HTR-8/SVneo (cell line): ENCODE results near the gene SLC25A51.

Source experiments
- DNase-seq: peaks from one replicate; pipeline ENCODE4 v3.0.0; 2011; ENCODE audit warnings: low spot score, mixed read lengths; ENCODE audit not compliant: insufficient read length
- FAIRE-seq: peaks from 2 replicates; lab custom pipeline; 2011; peaks lifted over from hg19 to GRCh38; lab: Jason Lieb, UNC

SLC25A51 gene

GRCh38 chr9:37903647-37904444 lies at the start of gene SLC25A51:
SLC25A51 (minus strand) TSS chr9:37904127; CDS start chr9:37888550, 15,577 bp downstream.
- FAIRE-seq: peak; percentile 95
- peak; percentile 92 for DNase-seq

- DNase-seq: no peak
- no peak for FAIRE-seq
These were observed 49.4 kb upstream of the SLC25A51 start for GRCh38 chr9:37953206-37953774.

- DNase-seq: no peak
- FAIRE-seq: no peak
These were observed 48.8 kb upstream of the SLC25A51 start for GRCh38 chr9:37952731-37953130.

- FAIRE-seq (no peak), DNase-seq (no peak)
These were observed 47.9 kb upstream of the SLC25A51 start for GRCh38 chr9:37951671-37952449.

GRCh38 chr9:37950561-37950960 lies 46.6 kb upstream of the SLC25A51 start:
- FAIRE-seq: no peak
- DNase-seq: no peak

GRCh38 chr9:37949576-37949975 lies 45.6 kb upstream of the SLC25A51 start:
- no peak for DNase-seq
- no peak for FAIRE-seq

- no peak for DNase-seq
- no peak for FAIRE-seq
These were observed 44.6 kb upstream of the SLC25A51 start for GRCh38 chr9:37948417-37948980.

- DNase-seq (no peak), FAIRE-seq (no peak)
These were observed 44.0 kb upstream of the SLC25A51 start for GRCh38 chr9:37947977-37948376.

- FAIRE-seq (no peak), DNase-seq (no peak)
These were observed 43.5 kb upstream of the SLC25A51 start for GRCh38 chr9:37947471-37947870.

GRCh38 chr9:37946971-37947370 lies 43.0 kb upstream of the SLC25A51 start:
- DNase-seq: no peak
- no peak for FAIRE-seq

- DNase-seq (no peak), FAIRE-seq (no peak)
These were observed 42.1 kb upstream of the SLC25A51 start for GRCh38 chr9:37946041-37946440.

GRCh38 chr9:37944671-37945481 lies 40.9 kb upstream of the SLC25A51 start:
- DNase-seq (peak; percentile 48), FAIRE-seq (peak; percentile 55)

- FAIRE-seq: no peak
- DNase-seq: no peak
These were observed 40.3 kb upstream of the SLC25A51 start for GRCh38 chr9:37944266-37944650.

GRCh38 chr9:37943345-37944265 lies 39.7 kb upstream of the SLC25A51 start:
- FAIRE-seq (no peak), DNase-seq (no peak)

GRCh38 chr9:37942621-37943344 lies 38.9 kb upstream of the SLC25A51 start:
- no peak for DNase-seq
- no peak for FAIRE-seq

- DNase-seq: no peak
- FAIRE-seq: no peak
These were observed 37.3 kb upstream of the SLC25A51 start for GRCh38 chr9:37941253-37941652.

- DNase-seq (no peak), FAIRE-seq (no peak)
These were observed 35.7 kb upstream of the SLC25A51 start for GRCh38 chr9:37939575-37940095.
